ENCODE data around the gene ZNF789. TPM values are rescaled to one million over a fixed set of nuclear protein-coding genes. Genes with fewer than 3 reads are reported as not detected.

Gene ZNF789
- total and polyA plus RNA-seq, 10 of the 15 experiments (the other 5 are each of a cell fraction or from before 2014, with no cell fraction given): 5.6 to 44.6 (median 21.3) TPM

GRCh38 chr7:99448855-99449254 is 23.8 kb upstream of the ZNF789 start (continued):
- no peak for TF ChIP-seq SREBF1 (IDR thresholded peaks at IDR 0.05; ENCODE audit: low read length)

DNA sequence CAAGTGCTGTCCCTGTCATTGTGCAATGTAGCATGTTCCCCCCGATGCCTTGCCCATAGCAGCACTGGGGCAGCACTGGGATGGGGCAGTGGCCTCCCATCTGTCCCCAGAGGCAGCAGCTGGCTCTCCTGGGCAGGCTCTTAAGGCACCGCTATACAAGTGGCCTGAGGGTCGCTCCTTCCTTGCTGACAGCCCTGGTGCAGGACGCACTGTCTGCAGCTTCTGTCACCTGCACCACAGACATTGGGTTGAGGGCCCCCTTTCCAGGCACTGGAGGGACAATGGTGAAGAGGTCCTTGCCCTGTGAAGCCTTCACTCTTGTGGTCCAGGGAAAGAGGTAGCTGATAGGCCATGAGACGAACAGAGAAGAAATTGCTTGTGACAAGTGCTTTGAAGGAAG is 23.4 kb upstream of the ZNF789 start:
- Histone ChIP-seq H3K4me1 (ENCODE audit: control insufficient read depth, insufficient read depth, low read length) (no peaks in the 10 kb centered on the region), H3K27me3 (replicated peaks in 1 of 2; ENCODE audit: control insufficient read depth in 2 of 2, insufficient read depth in 2 of 2, low read length in 1 of 2) (no peaks in the 10 kb centered on the region), H4K20me1 (ENCODE audit: control insufficient read depth, insufficient read depth) (no peaks in the 10 kb centered on the region), H3K9me3 (replicated peaks; ENCODE audit: control insufficient read depth, insufficient read depth, low read length) (no peaks in the 10 kb centered on the region), H2AFZ (ENCODE audit: control insufficient read depth, low read depth, low read length) (no peak overlapping the region), H3K4me3 (no peak overlapping the region), H3K36me3 (ENCODE audit: control insufficient read depth in 2 of 2, insufficient read depth in 2 of 2, low read length in 1 of 2) (peaks cover 36 to 44% of the 10 kb centered on the region in 2 experiments), H3K4me2 (ENCODE audit: control insufficient read depth, insufficient read depth) (no peak overlapping the region), H3K27ac (ENCODE audit: control insufficient read depth, insufficient read depth) (no peak overlapping the region), H3K9ac (ENCODE audit: control insufficient read depth, insufficient read depth, low read length) (no peak overlapping the region), H3K79me2 (ENCODE audit: control insufficient read depth, insufficient read depth, low read length) (no peaks in the 10 kb centered on the region)
- no peak for TF ChIP-seq WRNIP1 (IDR thresholded peaks at IDR 0.05; ENCODE audit: borderline replicate concordance, low read depth, low read length)
- no peak for TF ChIP-seq RFX5 (IDR thresholded peaks at IDR 0.05; ENCODE audit: low read depth, low read length)
- no peak for TF ChIP-seq TARDBP (IDR thresholded peaks at IDR 0.05; ENCODE audit: borderline replicate concordance)
- no peak for TF ChIP-seq CBX5 (IDR thresholded peaks at IDR 0.05; ENCODE audit: low read depth)
- ATAC-seq: no peak
- DNase-seq (ENCODE audit: low read depth, low spot score): no peak
- POLR2A ChIA-PET: no interaction called here
- 97% methylated on average over 5 of the region's 5 CpGs for WGBS (ENCODE audit: insufficient coverage, insufficient replicate concordance, low lambda C conversion rate, missing lambda C conversion rate)
- CTCF ChIA-PET: interaction anchor here (0.8 kb wide), 1 partner anchor 16 kb away, joined by 3 read pairs; no protein-coding TSS in a partner anchor
- in situ Hi-C loops (cut with MboI) (no loop called here), intact Hi-C loops (cut with micrococcal nuclease; ENCODE audit: unreplicated experiment) (no loop called here)
- RAD21 ChIA-PET (ENCODE audit: unreplicated experiment): no interaction called here
- no peak for FAIRE-seq
- SMC1A ChIA-PET (ENCODE audit: uncharacterized antibody, unreplicated experiment): no interaction called here
- BruUV-seq (replicated peaks): no TSS peak

DNA sequence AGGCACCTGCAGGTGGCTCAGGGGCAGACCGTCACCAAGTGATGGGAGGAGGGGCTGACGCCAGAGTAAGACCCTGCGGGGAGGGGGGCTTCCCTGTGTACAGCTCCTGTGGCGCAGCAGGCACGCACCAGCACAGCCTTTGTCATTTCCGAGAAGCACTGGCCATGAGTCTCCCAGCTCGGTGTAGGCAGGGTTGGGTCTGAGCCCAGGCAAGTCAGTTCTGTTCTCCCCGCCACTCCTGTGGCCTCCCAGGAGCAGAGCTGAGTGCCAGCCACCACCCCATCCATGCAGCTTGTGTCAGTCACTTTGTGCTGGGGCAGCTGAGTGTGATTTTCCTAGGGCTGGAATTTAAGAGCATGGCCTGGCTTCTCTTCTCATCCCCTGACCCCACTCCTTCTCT is 20.8 kb upstream of the ZNF789 start:
- no peak overlapping the region for H2AFZ ChIP-seq (ENCODE audit: control insufficient read depth, low read depth, low read length)
- ATAC-seq (no peak), FAIRE-seq (no peak), DNase-seq (ENCODE audit: low read depth, low spot score) (no peak)
- no peak overlapping the region for H3K4me3 ChIP-seq
- POLR2A ChIA-PET: no interaction called here
- H4K20me1 ChIP-seq (ENCODE audit: control insufficient read depth, insufficient read depth): no peaks in the 10 kb centered on the region
- H3K4me1 ChIP-seq (ENCODE audit: control insufficient read depth, insufficient read depth, low read length): no peaks in the 10 kb centered on the region
- H3K4me2 ChIP-seq (ENCODE audit: control insufficient read depth, insufficient read depth): no peak overlapping the region
- H3K79me2 ChIP-seq (ENCODE audit: control insufficient read depth, insufficient read depth, low read length): no peaks in the 10 kb centered on the region
- no peaks in the 10 kb centered on the region for H3K9me3 ChIP-seq (replicated peaks; ENCODE audit: control insufficient read depth, insufficient read depth, low read length)
- RAD21 ChIA-PET (ENCODE audit: unreplicated experiment): no interaction called here
- H3K27ac ChIP-seq (ENCODE audit: control insufficient read depth, insufficient read depth): no peak overlapping the region
- SMC1A ChIA-PET (ENCODE audit: uncharacterized antibody, unreplicated experiment): no interaction called here
- BruUV-seq (replicated peaks): no TSS peak
- CTCF ChIA-PET: interaction anchor here (0.7 kb wide), 1 partner anchor 10 kb away, joined by 3 read pairs; no protein-coding TSS in a partner anchor
- WGBS (ENCODE audit: insufficient coverage, insufficient replicate concordance, low lambda C conversion rate, missing lambda C conversion rate): 94% methylated on average over 8 of the region's 8 CpGs
- H3K36me3 ChIP-seq (ENCODE audit: control insufficient read depth in 2 of 2, insufficient read depth in 2 of 2, low read length in 1 of 2): peaks cover 40 to 48% of the 10 kb centered on the region in 2 experiments
- in situ Hi-C loops (cut with MboI): no loop called here
- intact Hi-C loops (cut with micrococcal nuclease; ENCODE audit: unreplicated experiment): no loop called here
- H3K9ac ChIP-seq (ENCODE audit: control insufficient read depth, insufficient read depth, low read length): no peak overlapping the region
- H3K27me3 ChIP-seq (replicated peaks in 1 of 2; ENCODE audit: control insufficient read depth in 2 of 2, insufficient read depth in 2 of 2, low read length in 1 of 2): no peaks in the 10 kb centered on the region
- no peak for TF ChIP-seq NBN (IDR thresholded peaks at IDR 0.05)
- TF ChIP-seq SPI1 (IDR thresholded peaks at IDR 0.05; ENCODE audit: borderline replicate concordance, insufficient read depth, low read depth, low read length): no peak
- no peak for TF ChIP-seq MYC (IDR thresholded peaks at IDR 0.05; ENCODE audit: insufficient read depth, insufficient read length, insufficient replicate concordance, low read length, severe bottlenecking)
- TF ChIP-seq DPF2 (IDR thresholded peaks at IDR 0.05): no peak
- no peak for TF ChIP-seq SREBF2 (IDR thresholded peaks at IDR 0.05; ENCODE audit: low read length)
- no peak for TF ChIP-seq ZNF24 (IDR thresholded peaks at IDR 0.05)
- no peak for TF ChIP-seq CBFB (IDR thresholded peaks at IDR 0.05; ENCODE audit: low read depth)
- no peak for TF ChIP-seq MLLT1 (IDR thresholded peaks at IDR 0.05)
- no peak for TF ChIP-seq IRF4 (IDR thresholded peaks at IDR 0.05; ENCODE audit: low read depth, low read length)
- TF ChIP-seq MXI1 (IDR thresholded peaks at IDR 0.05; ENCODE audit: low read depth, low read length): no peak
- TF ChIP-seq WRNIP1 (IDR thresholded peaks at IDR 0.05; ENCODE audit: borderline replicate concordance, low read depth, low read length): no peak
- TF ChIP-seq TCF3 (IDR thresholded peaks at IDR 0.05; ENCODE audit: borderline replicate concordance, insufficient read depth, low read depth, low read length): no peak
